Measurements from ENCODE around the gene SMAD9.

SMAD9 gene

GRCh38 chr13:36848199-36848982, 71.6 kb downstream of the SMAD9 start:
- TF ChIP-seq CTCF (IDR thresholded peaks at IDR 0.05; ENCODE audit: extremely low read depth, missing control alignments): no peak
- no peak for DNase-seq (ENCODE audit: low spot score)

- no peak for TF ChIP-seq CTCF (IDR thresholded peaks at IDR 0.05; ENCODE audit: extremely low read depth, missing control alignments)
These were observed 72.4 kb downstream of the SMAD9 start for GRCh38 chr13:36847606-36848005.

DNA sequence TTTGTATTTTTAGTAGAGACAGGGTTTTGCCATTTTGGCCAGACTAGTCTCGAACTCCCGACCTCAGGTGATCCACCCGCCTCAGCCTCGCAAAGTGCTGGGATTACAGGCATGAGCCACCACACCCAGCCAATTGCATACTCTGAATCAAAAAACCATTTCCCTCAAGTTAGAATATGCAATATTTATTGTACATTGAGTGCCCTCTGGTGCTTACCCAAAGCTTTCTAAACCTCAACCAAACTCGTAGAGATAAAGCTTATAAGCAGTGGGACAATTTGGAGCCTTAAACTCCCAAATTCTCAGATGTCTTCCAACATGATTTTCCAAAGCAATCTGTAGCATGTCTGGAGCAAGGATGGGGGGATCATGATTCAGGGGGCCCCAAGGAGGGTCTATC, 78.6 kb downstream of the SMAD9 start:
- TF ChIP-seq CTCF (IDR thresholded peaks at IDR 0.05; ENCODE audit: extremely low read depth, missing control alignments): no peak

More at GRCh38 chr13:36847606-36848005, 72.4 kb downstream of the SMAD9 start:
- DNase-seq (ENCODE audit: low spot score): no peak

GRCh38 chr13:36840718-36841250, 79.3 kb downstream of the SMAD9 start:
- DNase-seq (ENCODE audit: low spot score): no peak
- no peak for TF ChIP-seq CTCF (IDR thresholded peaks at IDR 0.05; ENCODE audit: extremely low read depth, missing control alignments)

More for the DNA sequence above, 78.6 kb downstream of the SMAD9 start:
- DNase-seq (ENCODE audit: low spot score): no peak

- TF ChIP-seq CTCF (IDR thresholded peaks at IDR 0.05; ENCODE audit: extremely low read depth, missing control alignments): no peak
- no peak for DNase-seq (ENCODE audit: low spot score)
These were observed 80.1 kb downstream of the SMAD9 start for GRCh38 chr13:36839981-36840380.

DNA sequence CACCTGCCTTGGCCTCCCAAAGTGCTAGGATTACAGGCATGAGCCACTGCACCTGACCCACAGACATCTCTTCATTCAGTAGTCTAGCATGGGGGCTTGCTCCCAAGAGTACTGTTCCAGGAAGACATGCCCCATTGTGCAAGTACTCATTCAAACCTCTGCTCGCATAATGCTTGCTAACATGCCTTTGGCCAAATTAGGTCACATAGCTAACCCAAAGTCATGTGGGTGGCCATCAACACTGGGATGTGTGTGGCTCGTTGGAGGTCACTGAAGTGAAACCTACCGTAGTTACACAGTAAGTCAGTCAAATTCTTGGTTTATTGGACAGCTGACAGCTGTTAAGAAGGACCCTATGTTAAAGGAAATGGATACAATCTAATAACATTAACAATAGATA, 80.8 kb downstream of the SMAD9 start:
- no peak for TF ChIP-seq CTCF (IDR thresholded peaks at IDR 0.05; ENCODE audit: extremely low read depth, missing control alignments)
- no peak for DNase-seq (ENCODE audit: low spot score)

- DNase-seq (ENCODE audit: low spot score): no peak
- no peak for TF ChIP-seq CTCF (IDR thresholded peaks at IDR 0.05; ENCODE audit: extremely low read depth, missing control alignments)
These were observed 82.5 kb downstream of the SMAD9 start for GRCh38 chr13:36837354-36838092.

Measured in GM20000 (cell line).